GM18870 (cell line): ENCODE results near the gene TUBB4B.
A peak's percentile ranks its signal among the peaks of the same experiment; 100 is the strongest.

Source experiments
- ATAC-seq: cut with Tn5 transposase; IDR thresholded peaks from one replicate; pipeline ENCODE4 v1.9.1; 2021; ENCODE audit warnings: moderate library complexity; ENCODE audit not compliant: unreplicated experiment

TUBB4B gene

DNA sequence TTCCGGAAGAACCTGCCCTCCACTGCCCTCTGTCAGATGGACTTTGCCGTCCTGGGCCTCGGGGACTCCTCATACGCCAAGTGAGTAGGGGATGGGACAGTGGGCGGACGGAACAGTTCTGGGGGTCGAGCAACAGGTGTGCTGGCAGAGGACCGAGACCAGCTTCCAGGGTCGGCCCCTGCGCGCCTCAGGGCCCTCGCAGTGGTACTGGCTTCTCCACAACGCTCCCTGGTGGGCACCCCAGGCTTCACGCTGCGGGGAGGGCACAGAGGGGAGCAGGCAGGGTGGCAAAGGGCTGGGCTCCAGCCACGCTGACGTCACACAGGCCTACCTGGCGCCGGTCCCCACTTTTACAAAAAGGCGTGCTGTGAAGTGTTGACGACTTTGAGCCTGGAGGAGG, 28.6 kb upstream of the TUBB4B start:
- ATAC-seq: no peak

DNA sequence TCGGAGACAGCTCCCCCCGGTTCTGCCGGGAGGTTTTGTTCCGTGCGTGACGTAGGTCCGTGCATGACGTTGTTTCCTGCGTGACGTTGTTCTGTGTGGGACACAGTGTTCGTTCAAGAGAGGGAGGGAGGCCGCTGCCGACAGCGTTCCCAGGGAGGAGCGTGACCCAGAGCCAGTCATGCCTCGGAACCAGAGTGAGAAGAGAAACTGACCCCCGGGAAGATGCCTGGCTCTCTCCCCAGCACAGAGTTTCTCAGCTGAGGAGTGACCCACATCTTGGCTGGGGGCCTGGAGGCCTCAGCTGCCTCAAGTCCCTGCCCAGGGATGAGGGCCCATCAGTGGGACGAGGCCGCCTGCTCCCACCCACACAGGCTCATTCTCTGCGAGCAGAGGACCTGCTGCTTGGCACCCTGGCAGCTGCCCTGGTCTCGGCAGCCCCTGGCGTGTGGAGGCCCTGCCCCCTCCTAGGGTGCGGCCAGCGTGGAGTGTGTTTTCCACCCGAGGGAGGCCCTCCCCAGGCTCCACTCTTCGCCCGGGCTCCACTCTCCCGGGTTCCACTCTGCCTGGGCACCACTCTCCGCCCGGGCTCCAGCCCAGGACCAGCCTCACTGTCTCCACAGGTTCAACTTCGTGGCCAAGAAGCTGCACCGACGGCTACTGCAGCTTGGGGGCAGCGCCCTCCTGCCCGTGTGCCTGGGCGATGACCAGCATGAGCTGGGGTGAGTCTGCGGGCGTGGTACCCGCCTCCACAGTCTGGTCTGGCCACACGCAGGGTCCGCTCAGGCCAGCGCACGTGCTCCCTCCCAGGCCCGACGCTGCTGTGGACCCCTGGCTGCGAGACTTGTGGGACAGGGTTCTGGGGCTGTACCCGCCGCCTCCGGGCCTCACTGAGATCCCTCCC, 27.7 kb upstream of the TUBB4B start:
- no peak for ATAC-seq

- no peak for ATAC-seq
Measured at GRCh38 chr9:137214620-137215019, 26.5 kb upstream of the TUBB4B start.

- no peak for ATAC-seq
Measured at GRCh38 chr9:137215196-137215986, 25.7 kb upstream of the TUBB4B start.

GRCh38 chr9:137216188-137216965, 24.7 kb upstream of the TUBB4B start:
- ATAC-seq: no peak

- ATAC-seq: no peak
Measured at GRCh38 chr9:137217276-137218211, 23.5 kb upstream of the TUBB4B start.

- no peak for ATAC-seq
Measured at GRCh38 chr9:137218212-137218753, 22.8 kb upstream of the TUBB4B start.

- ATAC-seq: no peak
Measured at GRCh38 chr9:137218754-137219271, 22.3 kb upstream of the TUBB4B start.

DNA sequence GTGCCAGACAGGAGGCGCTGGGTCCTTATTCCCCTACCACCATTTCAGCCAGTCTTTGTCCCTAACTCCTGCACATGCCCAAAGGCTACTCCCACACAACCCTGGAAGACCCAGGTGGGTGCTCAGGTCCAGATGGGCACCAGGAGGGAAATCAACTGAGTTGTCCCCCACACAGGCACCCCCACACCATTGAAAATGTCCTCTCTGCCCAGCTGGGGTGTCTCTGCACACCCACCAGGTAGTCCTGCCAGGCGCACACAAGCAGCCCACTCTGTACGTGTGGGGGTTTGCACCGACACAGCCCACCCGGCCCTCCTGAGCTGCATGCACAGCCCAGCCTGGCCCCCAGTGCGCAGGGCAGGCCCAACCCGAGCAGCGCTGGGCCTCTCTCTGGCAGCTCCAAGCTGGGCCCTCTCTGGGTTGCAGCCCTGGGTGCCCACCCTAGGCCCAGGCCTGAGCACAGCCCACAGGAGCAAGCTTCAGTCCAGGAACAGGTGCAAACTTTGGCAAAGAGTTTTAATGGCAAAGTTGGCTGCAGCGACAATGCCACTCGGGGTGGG, 21.2 kb upstream of the TUBB4B start:
- no peak for ATAC-seq

- ATAC-seq: no peak
Measured at GRCh38 chr9:137220317-137221094, 20.6 kb upstream of the TUBB4B start.

DNA sequence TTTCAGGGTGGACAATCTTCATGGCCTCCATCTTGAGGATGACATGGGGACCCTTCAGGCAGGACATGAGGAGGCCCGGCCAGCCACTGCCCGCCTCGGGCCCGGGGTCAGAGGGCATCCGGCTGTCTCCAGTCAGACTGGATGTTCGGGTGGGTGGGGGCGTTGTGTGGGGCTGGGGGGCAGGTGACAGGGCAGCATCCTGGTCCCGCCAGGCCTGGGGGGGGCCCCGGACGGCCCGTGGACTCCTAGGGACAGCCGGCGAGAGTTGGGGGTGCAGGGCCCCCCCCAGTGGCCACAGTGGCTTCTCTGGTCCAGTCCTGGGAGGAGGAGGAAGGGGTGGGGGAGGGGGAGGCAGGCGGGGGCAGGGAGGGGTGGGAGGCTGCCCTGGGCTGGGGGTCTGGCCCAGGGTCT, 20.0 kb upstream of the TUBB4B start:
- no peak for ATAC-seq

- ATAC-seq: no peak
Measured at GRCh38 chr9:137221506-137222111, 19.5 kb upstream of the TUBB4B start.

- ATAC-seq: peak; percentile 1
Measured at GRCh38 chr9:137222190-137223077, 18.7 kb upstream of the TUBB4B start, which contains the start of gene RNF208. Gene RNF208 (minus strand): TSS chr9:137222240. CDS start chr9:137221212, 1,028 bp downstream.

- ATAC-seq: peak; percentile 66
Measured at GRCh38 chr9:137223078-137223970, 17.8 kb upstream of the TUBB4B start.

DNA sequence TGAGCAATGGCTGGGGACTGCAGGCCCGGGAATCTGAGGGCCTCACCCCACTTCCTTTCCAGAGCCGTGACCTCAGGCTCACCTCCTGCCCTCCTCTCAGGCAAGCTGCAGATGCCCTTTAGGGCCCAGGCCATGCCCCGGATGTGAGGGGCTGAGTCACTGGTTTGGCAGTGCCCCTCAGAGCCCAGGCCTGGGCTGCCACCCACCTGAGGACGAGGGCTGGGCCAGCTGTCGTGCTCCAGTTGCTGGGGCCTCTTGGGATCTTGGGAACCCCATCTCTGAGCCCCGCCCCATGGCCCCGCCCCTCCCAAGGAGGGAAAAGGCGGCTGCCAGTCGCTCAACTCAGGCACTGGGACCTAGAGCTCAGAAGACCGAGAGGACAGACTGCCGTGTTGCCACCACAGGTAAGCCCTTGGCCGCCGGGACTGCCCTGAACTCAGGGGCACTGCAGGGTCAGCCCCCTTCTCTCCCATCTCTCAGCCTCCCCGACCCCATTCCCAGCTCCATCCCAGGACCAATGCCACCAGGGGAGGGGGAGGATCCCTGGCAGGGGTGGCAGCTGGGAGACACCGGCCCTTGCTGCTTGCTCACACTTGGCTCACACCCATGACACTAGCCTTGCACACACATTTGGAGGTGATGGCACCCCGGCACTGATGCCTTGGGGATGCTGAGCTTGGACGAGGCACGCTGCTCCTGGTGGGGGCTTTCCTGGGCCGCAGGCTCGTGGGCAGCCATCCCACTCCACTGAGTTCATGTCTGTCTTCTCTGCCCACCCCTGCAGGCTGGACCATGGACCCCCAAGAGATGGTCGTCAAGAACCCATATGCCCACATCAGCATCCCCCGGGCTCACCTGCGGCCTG, 16.0 kb upstream of the TUBB4B start, which contains the start of gene CYSRT1:
Gene CYSRT1, plus strand, starts transcription at position 345 of the 865 bp plus-strand sequence. Its CDS starts 448 bp downstream, at position 793.
- no peak for ATAC-seq
